ENCODE measurements around the gene MYO7B. TPM values are rescaled to one million over a fixed set of nuclear protein-coding genes. Genes with fewer than 3 reads are reported as not detected.

MYO7B gene
- total RNA-seq, 2 experiments from 2014 or later: 3.3 TPM; not detected in 1

DNA sequence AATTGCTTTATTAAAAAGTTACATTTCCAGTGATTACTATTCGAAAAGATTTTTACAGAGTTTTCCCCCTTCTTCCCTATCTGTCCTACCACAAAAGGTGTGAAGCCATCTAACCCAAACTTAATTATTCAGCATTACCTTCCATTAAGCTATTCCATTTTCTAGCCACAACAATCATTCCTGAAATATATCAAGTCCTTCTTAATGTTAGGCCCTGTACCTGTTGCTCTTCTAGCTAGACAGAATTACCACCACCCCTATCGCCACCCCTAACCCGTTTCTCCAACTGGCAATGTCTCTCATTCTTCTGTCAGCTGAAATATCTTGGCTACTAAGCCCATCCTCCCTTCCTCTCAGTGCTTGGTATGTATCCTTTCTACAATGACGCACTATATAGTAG is 23.1 kb upstream of the MYO7B start:
- no peak for TF ChIP-seq EZH2phosphoT487 (IDR thresholded peaks at IDR 0.05; ENCODE audit: borderline replicate concordance, low read depth, low read length)
- TF ChIP-seq, protein P1, sequence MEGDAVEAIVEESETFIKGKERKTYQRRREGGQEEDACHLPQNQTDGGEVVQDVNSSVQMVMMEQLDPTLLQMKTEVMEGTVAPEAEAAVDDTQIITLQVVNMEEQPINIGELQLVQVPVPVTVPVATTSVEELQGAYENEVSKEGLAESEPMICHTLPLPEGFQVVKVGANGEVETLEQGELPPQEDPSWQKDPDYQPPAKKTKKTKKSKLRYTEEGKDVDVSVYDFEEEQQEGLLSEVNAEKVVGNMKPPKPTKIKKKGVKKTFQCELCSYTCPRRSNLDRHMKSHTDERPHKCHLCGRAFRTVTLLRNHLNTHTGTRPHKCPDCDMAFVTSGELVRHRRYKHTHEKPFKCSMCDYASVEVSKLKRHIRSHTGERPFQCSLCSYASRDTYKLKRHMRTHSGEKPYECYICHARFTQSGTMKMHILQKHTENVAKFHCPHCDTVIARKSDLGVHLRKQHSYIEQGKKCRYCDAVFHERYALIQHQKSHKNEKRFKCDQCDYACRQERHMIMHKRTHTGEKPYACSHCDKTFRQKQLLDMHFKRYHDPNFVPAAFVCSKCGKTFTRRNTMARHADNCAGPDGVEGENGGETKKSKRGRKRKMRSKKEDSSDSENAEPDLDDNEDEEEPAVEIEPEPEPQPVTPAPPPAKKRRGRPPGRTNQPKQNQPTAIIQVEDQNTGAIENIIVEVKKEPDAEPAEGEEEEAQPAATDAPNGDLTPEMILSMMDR (conservative IDR thresholded peaks at IDR 0.05; ENCODE audit: low read length): no peak
- no peaks in the 10 kb centered on the region for H3K9me2 ChIP-seq (ENCODE audit: insufficient read depth, low read length)
- no peak overlapping the region for H3K4me3 ChIP-seq (ENCODE audit: low read depth, low read length, poor library complexity, severe bottlenecking)
- peaks cover 28% of the 10 kb centered on the region; the same call in 1 of the 2 replicates for H4K20me1 ChIP-seq (ENCODE audit: insufficient read depth, low read length)
- peaks cover 99% of the 10 kb centered on the region for H3K79me2 ChIP-seq (ENCODE audit: insufficient read depth, low read depth, low read length)
- H3K4me2 ChIP-seq (ENCODE audit: low read length): no peak overlapping the region
- DNase-seq (ENCODE audit: low spot score): no peak
- intact Hi-C loops (cut with micrococcal nuclease; ENCODE audit: unreplicated experiment): no loop called here
- BruUV-seq (replicated peaks): no TSS peak
- no peaks in the 10 kb centered on the region for H3K9me3 ChIP-seq (ENCODE audit: low read length)
- peaks cover 98% of the 10 kb centered on the region for H3K36me3 ChIP-seq (ENCODE audit: insufficient read depth, low read length)
- no peak overlapping the region for H2AFZ ChIP-seq (ENCODE audit: low read length)
- POLR2A ChIA-PET: no interaction called here
- CTCF ChIA-PET (ENCODE audit: unreplicated experiment): no interaction called here
- no peak overlapping the region for H3K27ac ChIP-seq (ENCODE audit: low read depth, low read length, poor library complexity, severe bottlenecking)
- H3K4me1 ChIP-seq (ENCODE audit: insufficient read depth, low read length, poor library complexity, severe bottlenecking): no peaks in the 10 kb centered on the region

DNA sequence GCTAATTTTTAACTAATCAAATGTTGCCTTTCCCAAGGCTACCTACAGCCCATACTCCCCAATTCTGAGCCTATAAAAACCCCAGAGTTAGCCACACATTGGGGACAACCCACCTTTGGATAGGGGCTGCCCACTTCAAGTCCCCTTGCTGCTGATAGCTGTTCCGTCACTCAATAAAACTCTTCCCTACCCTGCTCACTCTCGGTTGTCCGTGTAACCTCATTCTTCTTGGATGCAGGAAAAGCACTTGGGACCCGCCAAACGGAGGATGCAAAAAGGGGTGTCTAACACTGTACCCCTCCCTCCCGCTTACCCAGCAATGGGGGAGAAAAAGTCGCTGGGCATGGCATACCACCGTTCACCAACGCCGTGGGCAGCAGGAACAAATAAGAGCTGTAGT is 21.4 kb upstream of the MYO7B start:
- Histone ChIP-seq H3K4me1 (ENCODE audit: insufficient read depth, low read length, poor library complexity, severe bottlenecking) (no peaks in the 10 kb centered on the region), H3K4me3 (ENCODE audit: low read depth, low read length, poor library complexity, severe bottlenecking) (no peak overlapping the region), H3K9me2 (ENCODE audit: insufficient read depth, low read length) (no peaks in the 10 kb centered on the region), H3K79me2 (ENCODE audit: insufficient read depth, low read depth, low read length) (peaks cover 97% of the 10 kb centered on the region), H3K27ac (ENCODE audit: low read depth, low read length, poor library complexity, severe bottlenecking) (no peak overlapping the region), H3K4me2 (ENCODE audit: low read length) (no peak overlapping the region), H4K20me1 (ENCODE audit: insufficient read depth, low read length) (peaks cover 13% of the 10 kb centered on the region; the same call in 1 of the 2 replicates), H3K9me3 (ENCODE audit: low read length) (no peaks in the 10 kb centered on the region), H2AFZ (ENCODE audit: low read length) (no peak overlapping the region), H3K36me3 (ENCODE audit: insufficient read depth, low read length) (peaks cover 98% of the 10 kb centered on the region)
- intact Hi-C loops (cut with micrococcal nuclease; ENCODE audit: unreplicated experiment): no loop called here
- no peak for DNase-seq (ENCODE audit: low spot score)
- BruUV-seq (replicated peaks): no TSS peak
- ChIA-PET POLR2A (interaction anchor here (0.5 kb wide), 1 partner anchor 21 kb away, joined by 3 read pairs; no protein-coding TSS in a partner anchor), CTCF (ENCODE audit: unreplicated experiment) (no interaction called here)
- TF ChIP-seq EZH2phosphoT487 (IDR thresholded peaks at IDR 0.05; ENCODE audit: borderline replicate concordance, low read depth, low read length): no peak
- TF ChIP-seq, protein P1 (conservative IDR thresholded peaks at IDR 0.05; ENCODE audit: low read length): no peak

DNA sequence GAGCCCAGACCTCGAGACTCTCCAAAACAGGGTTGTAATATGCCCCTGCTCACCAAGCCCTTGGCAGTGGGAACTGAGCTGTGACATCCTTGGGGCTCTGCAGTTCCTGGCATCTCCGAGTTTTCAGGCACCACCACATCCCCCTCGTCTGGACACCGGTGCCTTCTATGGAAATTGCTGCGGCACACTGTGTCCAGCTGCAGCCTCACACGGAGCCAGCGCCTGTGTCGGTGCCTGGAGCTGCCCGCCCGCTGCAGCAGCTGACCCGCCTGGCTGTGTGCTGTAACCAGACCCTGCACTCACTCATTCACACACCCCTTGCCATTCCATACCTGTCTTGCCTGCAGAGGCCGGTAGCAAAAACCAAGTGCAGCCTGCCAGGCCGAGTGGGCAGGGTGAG is 21.0 kb upstream of the MYO7B start:
- Histone ChIP-seq H3K36me3 (ENCODE audit: insufficient read depth, low read length) (peaks cover 98% of the 10 kb centered on the region), H3K9me2 (ENCODE audit: insufficient read depth, low read length) (no peaks in the 10 kb centered on the region), H3K4me2 (ENCODE audit: low read length) (no peak overlapping the region), H3K79me2 (ENCODE audit: insufficient read depth, low read depth, low read length) (peaks cover 97% of the 10 kb centered on the region), H3K4me1 (ENCODE audit: insufficient read depth, low read length, poor library complexity, severe bottlenecking) (no peaks in the 10 kb centered on the region), H3K9me3 (ENCODE audit: low read length) (no peaks in the 10 kb centered on the region), H3K27ac (ENCODE audit: low read depth, low read length, poor library complexity, severe bottlenecking) (no peak overlapping the region), H3K4me3 (ENCODE audit: low read depth, low read length, poor library complexity, severe bottlenecking) (no peak overlapping the region), H4K20me1 (ENCODE audit: insufficient read depth, low read length) (0 out of 2 replicates have a peak, but pooled peaks cover 10% of the 10 kb centered on the region), H2AFZ (ENCODE audit: low read length) (no peak overlapping the region)
- BruUV-seq (replicated peaks): no TSS peak
- TF ChIP-seq, protein P1 (conservative IDR thresholded peaks at IDR 0.05; ENCODE audit: low read length): no peak
- TF ChIP-seq EZH2phosphoT487 (IDR thresholded peaks at IDR 0.05; ENCODE audit: borderline replicate concordance, low read depth, low read length): no peak
- intact Hi-C loops (cut with micrococcal nuclease; ENCODE audit: unreplicated experiment): no loop called here
- no peak for DNase-seq (ENCODE audit: low spot score)
- ChIA-PET CTCF (ENCODE audit: unreplicated experiment) (no interaction called here), POLR2A (interaction anchor here (0.5 kb wide), 1 partner anchor 22 kb away, joined by 3 read pairs; no protein-coding TSS in a partner anchor)
